Activated CD4-positive, CD25-positive, alpha-beta regulatory T cell treated with anti-CD3 and anti-CD28 coated beads, Interleukin-2, amount 50 U/mL, for 16 hours (primary cell): ENCODE results near the gene ATP8A2.

Source experiments
- DNase-seq: peaks from one replicate; pipeline ENCODE4 v3.0.0-alpha.2; 2020; ENCODE audit warnings: low read depth, low spot score

The ATP8A2 gene

DNA sequence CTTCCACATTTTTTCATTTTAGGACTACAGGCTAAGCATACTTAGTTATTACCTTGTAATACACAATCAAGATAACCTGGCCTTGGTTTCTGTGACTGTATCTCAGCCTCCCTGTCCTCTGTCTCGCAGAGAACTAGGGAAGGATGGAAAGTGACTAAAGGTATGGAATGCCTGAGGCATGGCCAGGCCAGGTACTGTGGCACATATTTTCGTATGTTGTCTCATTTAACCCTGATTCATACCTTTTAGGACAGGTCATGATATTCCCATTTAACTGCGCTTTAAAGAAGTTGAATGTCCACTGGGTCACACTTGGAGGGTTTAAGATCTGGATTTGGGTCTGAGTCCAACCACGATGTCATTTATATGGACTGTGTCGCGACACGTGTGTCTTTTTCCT, 357.4 kb downstream of the ATP8A2 start:
- DNase-seq = no peak

DNA sequence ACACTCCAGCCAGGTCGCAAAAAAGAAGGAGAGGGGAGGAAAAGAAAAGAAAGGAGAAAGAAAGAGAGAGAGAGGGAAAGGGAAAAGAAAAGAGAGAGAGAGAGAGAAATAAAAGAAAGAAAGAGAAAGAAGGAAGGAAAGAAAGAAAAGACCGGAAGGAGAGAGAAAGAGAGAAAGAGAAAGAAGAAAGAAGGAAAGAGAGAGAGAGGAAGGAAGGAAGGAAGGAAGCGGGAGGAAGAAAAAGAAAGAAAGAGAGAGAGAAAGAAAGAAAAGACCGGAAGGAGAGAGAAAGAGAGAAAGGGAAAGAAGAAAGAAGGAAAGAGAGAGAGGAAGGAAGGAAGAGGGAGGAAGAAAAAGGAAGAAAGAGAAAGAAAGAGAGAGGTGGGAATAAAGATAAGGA, 359.3 kb downstream of the ATP8A2 start:
- DNase-seq = no peak

DNA sequence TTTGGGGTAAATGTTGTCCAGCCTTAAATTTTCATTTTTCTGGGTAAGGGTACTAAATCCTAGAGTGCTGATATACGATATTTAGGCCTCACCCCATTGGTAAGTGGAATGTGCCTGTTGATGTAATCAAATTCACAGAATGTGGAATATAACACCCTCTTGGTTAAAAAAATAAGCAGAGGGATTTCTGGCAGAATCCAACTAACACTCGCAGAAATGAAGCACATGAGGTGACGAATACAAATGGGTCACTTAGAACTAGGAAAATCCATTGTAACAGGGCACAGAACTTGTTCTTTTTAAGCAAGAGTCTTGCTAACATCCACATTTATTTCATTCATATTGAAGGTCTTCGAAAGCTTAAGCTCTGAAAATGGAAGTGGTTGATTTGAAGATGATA, 359.8 kb downstream of the ATP8A2 start:
- DNase-seq = no peak

DNA sequence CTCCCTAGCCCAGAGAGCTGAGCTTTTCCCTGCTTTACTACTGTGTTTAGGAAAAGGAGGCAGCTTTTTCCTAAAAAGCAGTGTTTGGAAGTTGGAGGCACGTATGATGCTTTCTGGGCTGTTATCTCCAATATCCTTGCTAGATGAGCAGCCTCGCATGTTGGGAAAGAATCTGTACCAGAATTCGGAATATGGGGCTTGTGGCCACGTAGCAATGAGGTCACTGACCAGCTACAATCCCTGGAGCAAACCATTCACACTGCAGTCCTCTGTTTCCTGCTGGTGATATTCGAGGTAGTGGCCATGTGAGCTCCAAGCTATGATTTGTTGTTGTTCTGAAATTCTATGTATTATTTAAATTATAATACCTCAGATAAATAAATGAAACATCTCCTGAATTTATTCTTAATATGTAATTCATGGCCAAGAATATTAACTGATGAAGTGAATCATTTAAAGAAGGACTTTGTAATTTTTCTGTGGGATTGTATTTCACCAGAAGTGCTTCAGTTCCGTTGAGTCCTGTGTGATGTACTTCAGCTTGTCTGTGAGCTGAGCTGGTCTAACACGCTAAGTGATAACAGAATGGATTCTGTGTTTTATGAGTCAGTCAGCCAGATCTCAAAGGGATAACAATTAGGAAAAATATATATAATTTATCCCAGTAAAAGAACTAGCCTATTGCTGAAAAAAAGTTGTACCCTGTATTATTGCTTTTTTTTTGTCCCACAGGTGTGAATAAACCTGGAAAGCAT, 360.5 kb downstream of the ATP8A2 start:
- no peak for DNase-seq

DNA sequence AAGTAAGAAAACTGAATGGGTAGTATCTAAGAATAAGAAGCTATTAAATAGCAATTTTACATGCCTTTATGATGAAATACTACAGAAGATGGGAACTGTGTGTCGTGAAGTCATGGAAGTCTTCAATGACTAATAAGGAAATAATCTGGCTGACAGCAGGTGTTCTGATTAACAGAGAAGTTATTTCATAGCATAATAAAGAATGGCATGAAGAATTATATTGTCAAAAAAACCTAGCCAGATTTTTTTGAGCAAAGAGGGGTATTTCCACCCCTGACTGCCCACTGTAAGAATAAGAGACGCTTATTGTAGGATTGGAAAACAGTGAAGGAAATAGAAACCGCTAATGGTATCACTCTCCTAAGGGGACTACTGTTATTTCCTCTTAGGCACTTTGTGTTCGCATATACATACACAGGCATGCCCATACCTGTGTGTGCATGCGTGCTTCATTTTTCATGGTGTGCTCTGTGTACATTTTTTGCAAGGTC, 361.3 kb downstream of the ATP8A2 start:
- no peak for DNase-seq

DNA sequence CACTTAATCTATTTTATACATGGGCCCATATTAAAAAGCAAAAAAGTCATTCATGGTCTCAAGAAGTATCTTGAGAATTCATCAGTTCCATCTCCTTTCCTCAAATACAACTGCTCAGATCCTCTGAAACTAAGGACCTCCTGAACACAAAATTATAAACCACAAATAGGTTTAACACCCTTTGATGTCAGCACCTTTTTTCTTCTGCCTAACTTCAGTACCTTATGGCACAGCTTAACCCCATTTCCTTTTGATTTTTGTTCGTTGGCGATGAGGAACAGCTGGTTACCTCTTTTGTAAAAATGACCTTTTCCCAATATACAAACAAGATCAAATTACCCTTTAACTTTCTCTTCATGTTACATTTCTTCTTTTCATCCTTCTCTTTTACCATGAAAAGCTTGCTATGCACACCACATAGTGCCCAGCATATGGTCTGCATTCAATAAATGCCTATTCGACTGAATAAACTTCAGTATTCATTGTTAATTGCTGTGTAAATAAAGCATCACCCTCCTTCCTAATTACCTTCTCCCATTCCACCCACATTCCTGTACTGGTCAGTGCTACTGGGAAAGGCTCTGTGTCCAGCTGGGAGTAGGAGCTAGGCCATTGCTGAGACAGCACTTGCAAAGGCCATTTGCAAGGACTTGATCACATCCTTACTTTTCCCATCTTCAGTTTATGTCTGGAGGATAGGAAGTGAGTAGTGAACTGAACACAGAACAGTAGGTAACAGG, 362.1 kb downstream of the ATP8A2 start:
- DNase-seq = no peak

DNA sequence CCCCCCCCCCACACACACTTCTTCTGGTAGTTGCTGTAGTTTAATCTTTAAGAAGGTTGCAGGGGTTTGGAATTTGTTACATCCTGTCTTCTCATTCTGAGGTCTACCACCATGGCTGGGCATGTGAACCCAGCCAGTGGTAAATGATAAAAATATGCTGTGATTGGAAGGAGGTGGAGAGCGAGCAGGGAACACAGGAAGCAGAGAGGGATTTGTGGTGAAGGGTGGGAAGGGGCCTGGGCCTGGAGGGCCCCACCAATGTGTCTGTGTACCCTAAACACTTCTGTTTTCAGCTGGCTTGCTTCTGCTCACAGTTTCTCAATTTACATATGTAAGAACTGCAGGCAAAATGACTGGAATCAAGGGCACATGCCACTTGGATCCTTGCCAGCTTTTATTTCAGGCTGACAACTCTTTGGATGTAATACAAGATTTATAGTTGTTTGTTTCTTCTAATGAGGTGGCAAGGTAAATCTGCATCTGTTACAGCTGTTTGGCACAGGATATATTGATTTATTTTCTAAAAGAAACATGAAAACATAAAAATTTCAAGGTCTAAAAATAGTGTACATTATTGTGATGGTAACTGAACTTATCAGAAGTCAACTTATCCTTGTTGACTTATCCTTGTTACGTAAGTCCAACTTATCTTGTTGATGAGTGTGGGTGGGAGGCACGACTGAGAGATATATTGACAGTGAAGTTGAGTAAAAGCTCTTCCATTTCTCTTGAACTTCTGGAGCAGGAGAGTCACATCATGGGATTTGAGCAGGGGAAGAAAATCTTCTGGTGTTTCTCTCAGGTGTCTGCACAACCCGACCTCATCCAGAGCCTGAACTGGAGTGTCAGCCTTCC, 366.8 kb downstream of the ATP8A2 start:
- DNase-seq = no peak

DNA sequence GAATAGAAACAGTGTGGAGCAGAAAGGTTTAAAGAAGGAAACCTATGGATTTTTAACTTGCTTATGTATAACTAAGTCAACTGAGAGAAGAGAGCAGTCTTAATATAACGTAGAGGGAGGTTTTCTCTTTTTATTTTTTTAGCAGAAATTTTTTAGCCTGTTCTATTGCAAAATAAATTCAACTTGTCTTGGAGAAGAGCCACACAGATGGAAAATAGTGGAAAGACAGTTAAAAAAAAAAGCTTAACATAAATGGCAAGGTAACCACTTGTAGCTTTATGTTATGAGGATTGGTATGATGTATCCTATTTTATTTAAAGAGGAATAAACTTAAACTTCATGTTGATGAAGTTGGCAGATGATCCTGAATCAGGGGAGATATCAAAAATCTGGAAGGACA, 367.6 kb downstream of the ATP8A2 start:
- DNase-seq = no peak

DNA sequence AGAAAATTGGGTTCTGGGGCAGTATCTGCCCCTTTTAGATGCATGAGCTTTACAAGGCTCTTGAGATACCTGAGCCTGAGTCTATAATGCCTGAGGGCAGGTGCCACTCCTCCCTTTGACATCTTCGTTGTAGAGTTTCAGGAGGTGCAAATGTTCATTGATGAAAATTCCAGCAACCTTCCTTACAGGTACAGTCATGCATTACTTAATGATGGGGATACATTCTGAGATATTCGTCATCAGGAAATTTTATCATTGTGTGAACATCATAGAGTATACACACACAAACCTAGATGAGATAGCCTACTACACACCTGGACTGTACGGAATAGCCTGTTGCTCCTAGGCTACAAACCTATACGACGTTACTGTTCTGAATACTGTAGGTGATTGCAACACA, 370.0 kb downstream of the ATP8A2 start:
- no peak for DNase-seq

DNA sequence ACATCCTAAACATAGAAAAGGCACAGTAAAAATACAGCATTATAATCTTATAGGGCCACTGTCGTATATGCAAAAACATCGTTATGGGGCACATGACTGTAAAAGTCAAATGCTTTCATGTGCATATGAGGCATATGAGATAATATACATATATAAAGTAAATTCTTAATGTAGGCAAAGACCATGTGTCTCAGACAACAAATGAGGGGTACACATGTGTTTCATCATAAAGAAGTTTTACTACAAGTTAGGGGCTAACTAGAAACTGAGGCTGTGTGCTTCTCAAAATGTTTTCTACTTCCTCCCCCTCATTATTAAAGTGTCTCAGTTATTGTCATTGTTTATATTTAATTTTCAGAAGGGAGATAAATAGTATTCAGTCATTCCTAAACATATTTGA, 370.4 kb downstream of the ATP8A2 start:
- no peak for DNase-seq

DNA sequence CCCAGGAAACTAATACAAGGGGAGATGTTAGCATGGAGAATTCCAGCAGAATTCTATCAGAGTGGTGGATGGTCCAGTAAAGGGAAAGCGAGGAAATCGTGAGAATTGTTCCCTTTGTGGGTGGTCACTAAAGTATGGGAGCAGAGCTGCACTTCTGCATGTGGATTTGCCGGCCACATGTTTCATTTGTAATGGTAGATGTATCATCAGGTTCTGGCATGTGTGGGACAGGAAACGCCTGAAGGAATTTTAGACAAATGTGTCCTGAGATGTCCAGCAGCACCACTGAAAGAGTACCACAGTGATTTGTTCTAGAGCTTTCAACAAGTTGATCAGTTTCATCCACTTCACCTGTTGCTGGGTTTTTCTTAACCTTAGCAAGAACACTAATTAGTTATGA, 371.6 kb downstream of the ATP8A2 start:
- DNase-seq = no peak

DNA sequence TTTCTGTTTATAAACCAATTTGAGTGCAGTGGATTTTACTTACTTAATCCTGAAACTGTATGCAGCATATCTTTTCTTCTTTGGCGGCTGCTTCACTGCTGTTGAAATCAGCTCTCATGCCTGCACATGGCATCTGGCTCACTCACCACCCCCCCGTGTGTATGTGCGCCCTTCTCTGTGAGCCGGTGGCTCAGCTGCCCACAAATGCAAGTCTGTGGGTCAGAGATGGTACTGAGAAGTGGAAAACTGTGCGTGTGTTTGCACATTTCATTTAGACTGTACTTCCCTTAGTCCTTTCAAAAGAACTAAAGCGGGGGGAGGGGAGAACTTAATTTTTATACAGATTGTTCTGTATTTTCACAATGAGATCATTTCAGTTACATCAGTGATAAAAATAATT, 372.4 kb downstream of the ATP8A2 start:
- no peak for DNase-seq

DNA sequence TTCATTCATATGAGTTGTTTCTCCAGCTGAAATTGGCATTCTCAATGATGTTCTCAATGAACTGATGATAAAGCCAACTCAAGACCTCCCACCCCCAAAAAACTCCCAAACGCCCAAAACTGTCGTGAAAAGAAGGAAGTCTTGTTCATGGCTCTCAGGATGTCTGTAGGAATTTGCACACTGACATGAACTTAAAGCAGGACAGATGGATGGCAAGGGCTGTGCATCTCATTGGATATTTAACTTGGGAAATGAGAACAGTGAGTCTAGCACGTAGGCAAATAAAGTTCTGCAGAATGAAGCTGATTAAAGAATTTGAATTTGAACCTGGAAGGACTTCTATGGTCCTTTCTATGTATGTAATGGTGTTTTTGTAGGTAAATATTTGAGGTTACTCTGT, 374.4 kb downstream of the ATP8A2 start:
- DNase-seq = no peak

DNA sequence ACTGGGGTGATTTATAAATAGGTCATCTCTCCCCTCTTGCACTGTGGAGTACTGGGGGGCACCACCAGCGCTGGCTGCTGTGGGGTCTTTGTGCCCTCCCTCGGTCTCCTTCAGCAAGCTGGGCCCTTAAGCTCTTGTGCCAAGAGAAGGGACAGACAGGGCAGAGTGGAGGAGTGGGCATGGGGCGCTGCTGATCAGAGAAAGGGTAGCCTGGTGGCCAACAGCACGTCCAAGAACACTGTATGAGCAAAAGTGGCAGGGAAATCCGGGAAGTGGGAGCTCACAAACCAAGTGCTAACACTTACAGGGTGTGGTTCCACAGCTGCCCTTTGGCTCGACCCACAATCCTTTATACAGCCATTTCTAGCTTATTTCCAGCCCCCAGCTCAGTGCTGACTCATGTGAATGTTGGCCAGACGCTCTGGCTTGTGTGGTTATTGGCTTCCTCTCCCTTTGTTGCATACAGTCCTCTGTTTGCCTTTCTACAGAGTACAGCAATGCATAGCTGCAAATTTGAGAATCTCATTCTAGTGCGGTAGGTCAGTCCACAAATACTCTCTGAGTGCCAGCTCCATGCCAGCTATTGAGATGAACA, 381.3 kb downstream of the ATP8A2 start:
- DNase-seq = no peak

DNA sequence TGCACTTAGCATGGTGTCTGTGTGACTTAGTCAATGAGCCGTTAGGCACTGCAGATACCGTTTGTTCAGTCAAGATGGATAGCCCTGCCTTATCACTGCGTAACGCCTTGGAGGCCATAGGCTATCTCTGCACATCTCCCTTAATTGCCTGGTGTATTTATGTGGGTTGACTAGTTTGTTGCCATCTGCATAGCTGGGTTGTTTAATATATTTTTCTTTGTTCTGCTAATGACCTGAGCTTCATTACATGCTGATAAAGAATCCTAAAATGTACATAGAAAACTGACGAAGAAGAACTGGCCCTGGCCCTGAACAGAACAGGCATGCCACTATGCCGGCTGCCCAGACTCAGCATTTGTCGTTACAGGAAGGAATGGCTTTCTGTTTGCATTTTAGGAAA, 382.2 kb downstream of the ATP8A2 start:
- DNase-seq = no peak

DNA sequence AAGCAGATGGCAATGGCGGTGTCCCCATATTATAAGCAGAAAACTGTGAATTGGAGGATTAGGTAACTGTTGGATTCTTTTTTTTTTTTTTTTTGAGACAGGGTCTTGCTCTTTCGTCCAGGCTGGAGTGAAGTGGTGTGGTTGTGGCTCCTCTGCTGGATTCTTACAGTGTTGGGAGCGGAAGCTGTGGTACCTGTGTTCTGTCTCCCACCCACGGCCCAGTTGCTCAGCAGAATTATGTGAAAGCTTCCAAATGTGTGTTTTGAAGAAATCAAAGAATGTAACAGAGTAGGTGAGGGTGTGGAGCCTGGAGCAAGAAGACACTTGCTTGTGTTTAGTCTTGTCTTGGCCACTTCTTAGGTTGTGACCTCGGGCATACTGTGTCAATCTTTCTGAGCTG, 384.5 kb downstream of the ATP8A2 start:
- no peak for DNase-seq

DNA sequence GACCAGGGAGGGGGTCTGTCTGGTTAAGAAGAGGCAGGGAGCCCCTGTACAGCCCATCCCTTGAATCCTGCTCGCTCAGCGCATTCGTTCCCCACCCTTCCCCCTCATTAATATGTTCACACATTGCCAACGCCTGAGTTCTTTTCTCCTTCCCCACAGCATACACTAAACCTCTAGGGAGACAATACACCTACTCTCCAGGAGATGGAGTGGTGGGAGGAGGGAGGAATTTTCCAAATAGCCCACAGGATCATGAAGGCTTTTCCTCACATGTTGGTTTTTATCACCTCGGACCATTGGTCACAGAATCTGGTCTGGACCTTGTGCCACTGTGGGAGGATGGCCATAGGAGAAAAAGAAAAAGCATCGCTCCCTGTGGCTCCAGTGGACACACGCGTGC, 385.1 kb downstream of the ATP8A2 start:
- no peak for DNase-seq

DNA sequence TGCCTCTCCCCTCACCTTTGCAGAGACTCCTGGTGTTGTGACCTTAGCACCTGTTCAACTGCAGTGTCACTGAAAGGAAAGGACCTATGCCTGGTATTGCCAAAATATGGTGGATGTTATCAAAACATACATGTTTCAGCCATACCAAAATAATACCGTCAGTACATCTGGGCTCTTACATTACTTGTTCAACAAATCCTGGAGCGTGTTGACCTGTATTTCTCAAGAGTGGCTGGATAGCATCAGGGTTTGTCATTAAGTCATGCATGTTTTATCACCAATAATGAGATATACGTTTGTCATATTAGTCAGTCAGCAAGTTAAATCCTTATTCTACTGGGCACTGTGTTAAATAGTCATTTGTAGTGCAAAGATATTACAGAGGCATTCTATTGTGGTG, 389.3 kb downstream of the ATP8A2 start:
- no peak for DNase-seq

DNA sequence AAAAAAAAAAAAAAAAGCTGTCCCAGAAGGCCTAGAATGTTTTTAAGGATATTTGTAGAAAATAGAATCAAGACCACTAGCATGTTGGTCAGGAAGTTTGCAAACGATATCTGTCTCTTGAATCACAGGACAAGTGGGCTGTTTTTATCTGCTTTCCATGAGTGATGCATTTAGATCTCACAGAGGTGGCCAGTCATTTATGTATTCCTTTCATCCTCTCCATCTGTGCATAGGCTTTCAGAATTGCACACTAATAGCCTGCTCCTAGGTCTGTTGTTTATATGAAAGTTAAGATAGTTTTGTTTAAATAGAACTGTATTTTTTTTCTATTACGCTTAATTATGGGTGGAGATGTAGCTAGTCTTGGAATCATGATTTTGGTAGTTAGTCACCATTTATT, 390.5 kb downstream of the ATP8A2 start:
- DNase-seq = no peak

DNA sequence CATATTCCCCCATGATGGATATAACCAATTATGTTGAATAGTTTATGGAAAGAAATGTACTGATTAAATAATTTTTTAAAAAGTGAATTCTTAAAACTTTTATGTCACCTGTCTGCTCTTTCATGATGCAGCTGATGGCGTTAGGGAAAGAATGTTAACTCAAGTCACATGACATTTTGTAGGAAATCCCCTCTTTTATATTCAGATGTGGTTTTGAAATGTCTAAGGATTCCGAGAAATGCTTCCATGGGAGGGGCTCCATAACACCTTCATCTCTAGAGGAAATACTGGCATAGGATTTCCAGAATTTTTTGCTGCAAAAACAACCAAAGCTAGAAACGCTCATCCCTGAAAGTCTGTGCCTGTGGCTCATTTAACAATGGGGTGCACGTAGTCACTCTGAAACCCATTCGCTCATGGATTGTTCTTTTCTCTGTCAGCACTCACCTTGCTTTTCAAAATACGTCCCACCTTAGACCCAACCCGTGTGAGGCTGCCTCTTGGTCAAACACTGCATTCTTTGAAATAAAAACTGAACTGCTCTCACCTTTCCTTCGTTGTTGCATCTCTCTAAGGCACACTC, 391.1 kb downstream of the ATP8A2 start:
- no peak for DNase-seq

DNA sequence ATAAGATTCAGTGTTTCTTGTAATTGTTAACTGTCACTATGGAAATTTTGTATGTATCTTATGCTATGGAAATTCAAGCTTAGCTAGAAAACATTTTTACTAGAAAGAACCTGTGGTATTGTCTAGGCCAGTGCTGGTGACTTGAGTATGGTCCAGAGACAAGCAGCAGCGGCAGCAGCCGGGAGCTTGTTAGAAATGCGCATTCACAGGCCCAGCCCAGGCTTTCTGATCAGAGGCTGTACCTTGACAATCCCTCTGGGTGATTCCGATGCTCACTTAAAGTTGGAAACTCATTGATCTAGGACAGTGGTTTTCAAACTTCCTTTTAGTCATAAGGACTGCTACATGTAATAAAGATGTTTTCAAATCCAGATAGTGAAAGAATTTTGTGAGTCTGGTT, 392.6 kb downstream of the ATP8A2 start:
- no peak for DNase-seq

DNA sequence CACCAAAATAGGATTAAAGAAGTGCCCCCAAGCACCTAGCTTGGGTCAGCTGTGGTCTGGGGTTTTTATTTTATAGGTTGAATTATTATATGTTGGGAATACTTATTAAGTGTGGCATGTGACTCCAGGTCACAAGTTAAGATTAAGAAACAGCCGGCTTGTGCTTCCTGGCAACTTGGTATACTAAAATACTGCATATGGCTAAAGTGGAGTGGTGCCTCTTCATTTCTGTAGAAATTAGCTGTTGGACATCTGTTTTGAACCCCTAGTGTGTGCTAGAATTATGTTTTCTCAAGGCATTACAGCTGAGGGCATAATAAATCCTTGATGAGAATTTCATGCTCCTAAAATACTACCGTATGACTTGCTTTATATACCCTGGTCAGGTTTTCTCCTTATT, 393.5 kb downstream of the ATP8A2 start:
- no peak for DNase-seq
